ENCODE data around the gene GPRC5A. TPM values are rescaled to one million over a fixed set of nuclear protein-coding genes. Genes with fewer than 3 reads are reported as not detected.

Gene GPRC5A
- total RNA-seq, 6 donors from 2014 or later: 194 to 890 (median 653) TPM

- Histone ChIP-seq H3K4me1 (no peaks in the 10 kb centered on the region), H3K27ac (no peak overlapping the region), H3K36me3 (peaks cover 0 to 4% (median 0%) of the 10 kb centered on the region in 4 donors), H3K27me3 (no peaks in the 10 kb centered on the region), H3K4me3 (no peak overlapping the region), H3K9me3 (no peaks in the 10 kb centered on the region)
- ATAC-seq (ENCODE audit: low FRiP score in 2 of 2) (no peak), DNase-seq (no peak)
- 78 to 81% methylated on average over 7 of the region's 7 CpGs for WGBS, 2 donors
- TF ChIP-seq POLR2AphosphoS5 (IDR thresholded peaks at IDR 0.05) (no peak), EP300 (IDR thresholded peaks at IDR 0.05) (no peak), POLR2A (IDR thresholded peaks at IDR 0.05) (no peak)
- TF ChIP-seq, protein P1, sequence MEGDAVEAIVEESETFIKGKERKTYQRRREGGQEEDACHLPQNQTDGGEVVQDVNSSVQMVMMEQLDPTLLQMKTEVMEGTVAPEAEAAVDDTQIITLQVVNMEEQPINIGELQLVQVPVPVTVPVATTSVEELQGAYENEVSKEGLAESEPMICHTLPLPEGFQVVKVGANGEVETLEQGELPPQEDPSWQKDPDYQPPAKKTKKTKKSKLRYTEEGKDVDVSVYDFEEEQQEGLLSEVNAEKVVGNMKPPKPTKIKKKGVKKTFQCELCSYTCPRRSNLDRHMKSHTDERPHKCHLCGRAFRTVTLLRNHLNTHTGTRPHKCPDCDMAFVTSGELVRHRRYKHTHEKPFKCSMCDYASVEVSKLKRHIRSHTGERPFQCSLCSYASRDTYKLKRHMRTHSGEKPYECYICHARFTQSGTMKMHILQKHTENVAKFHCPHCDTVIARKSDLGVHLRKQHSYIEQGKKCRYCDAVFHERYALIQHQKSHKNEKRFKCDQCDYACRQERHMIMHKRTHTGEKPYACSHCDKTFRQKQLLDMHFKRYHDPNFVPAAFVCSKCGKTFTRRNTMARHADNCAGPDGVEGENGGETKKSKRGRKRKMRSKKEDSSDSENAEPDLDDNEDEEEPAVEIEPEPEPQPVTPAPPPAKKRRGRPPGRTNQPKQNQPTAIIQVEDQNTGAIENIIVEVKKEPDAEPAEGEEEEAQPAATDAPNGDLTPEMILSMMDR (IDR thresholded peaks at IDR 0.05): no peak
These were observed 55.5 kb downstream of the GPRC5A start for GRCh38 chr12:12946686-12947355.

- WGBS, 2 donors: 86 to 89% methylated on average over 4 of the region's 4 CpGs
- no peak overlapping the region for H3K4me3 ChIP-seq
- ATAC-seq (ENCODE audit: low FRiP score in 2 of 2) (no peak), DNase-seq (no peak)
- peaks cover 0 to 4% (median 0%) of the 10 kb centered on the region in 4 donors for H3K36me3 ChIP-seq
- no peaks in the 10 kb centered on the region for H3K9me3 ChIP-seq
- no peaks in the 10 kb centered on the region for H3K27me3 ChIP-seq
- no peaks in the 10 kb centered on the region for H3K4me1 ChIP-seq
- TF ChIP-seq POLR2A (IDR thresholded peaks at IDR 0.05): no peak
- H3K27ac ChIP-seq: no peak overlapping the region
These were observed 56.5 kb downstream of the GPRC5A start for GRCh38 chr12:12947902-12948301.

DNA sequence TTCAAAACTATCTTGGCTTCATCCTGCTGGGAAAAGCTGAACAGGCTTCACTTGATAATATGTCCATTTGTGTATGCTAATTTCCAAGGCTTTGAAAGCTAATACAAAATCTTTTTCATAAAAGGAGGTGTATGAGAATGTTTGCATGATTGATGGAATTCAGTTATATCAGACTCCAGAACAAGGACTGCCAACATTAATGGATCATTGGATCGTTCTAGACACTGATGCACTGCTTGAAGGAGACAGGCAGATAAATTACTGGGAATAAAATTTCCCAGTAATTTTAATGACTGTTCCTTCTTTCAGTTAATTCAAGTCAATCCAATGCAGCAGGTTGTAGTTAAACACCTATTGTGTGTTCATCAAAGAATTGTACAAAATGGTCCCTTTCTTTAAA lies 60.1 kb downstream of the GPRC5A start:
- DNase-seq (no peak), ATAC-seq (ENCODE audit: low FRiP score in 2 of 2) (no peak)
- H3K27me3 ChIP-seq: no peaks in the 10 kb centered on the region
- H3K36me3 ChIP-seq: peaks cover 0 to 4% (median 0%) of the 10 kb centered on the region in 4 donors
- no peak overlapping the region for H3K27ac ChIP-seq
- no peaks in the 10 kb centered on the region for H3K9me3 ChIP-seq
- TF ChIP-seq POLR2A (IDR thresholded peaks at IDR 0.05) (no peak), POLR2AphosphoS5 (IDR thresholded peaks at IDR 0.05) (no peak), EP300 (IDR thresholded peaks at IDR 0.05) (no peak)
- TF ChIP-seq, protein P1 (IDR thresholded peaks at IDR 0.05): no peak
- no peak overlapping the region for H3K4me3 ChIP-seq
- no peaks in the 10 kb centered on the region for H3K4me1 ChIP-seq
- WGBS, 2 donors: 95 to 100% methylated on average over 1 of the region's 1 CpG

DNA sequence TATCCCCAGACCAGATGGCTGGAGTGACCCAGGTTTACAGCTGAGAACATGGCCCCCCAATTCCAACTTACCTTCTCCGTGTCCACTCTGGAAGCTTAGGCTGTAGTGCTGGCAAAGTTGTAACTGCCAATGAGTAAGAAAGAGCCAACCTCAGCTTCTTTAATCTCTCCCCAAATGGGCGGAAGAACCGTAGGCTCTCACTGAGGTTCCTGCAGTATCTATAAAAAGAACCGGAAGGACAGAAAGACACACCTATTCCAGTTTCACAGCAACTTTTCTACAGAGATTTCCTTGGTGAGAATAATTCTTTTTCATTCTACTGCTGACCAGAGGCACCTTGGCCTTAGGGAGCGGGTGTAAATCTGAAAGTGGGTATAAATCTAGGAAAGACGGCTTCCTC lies 60.7 kb downstream of the GPRC5A start, which contains the start of gene GPRC5D:
Gene GPRC5D, minus strand, starts transcription at position 135 of the 400 bp plus-strand sequence. CDS start 1,786 bp downstream, outside the sequence.
- TF ChIP-seq POLR2A (IDR thresholded peaks at IDR 0.05): no peak
- TF ChIP-seq, protein P1 (IDR thresholded peaks at IDR 0.05): no peak
- no peak for TF ChIP-seq POLR2AphosphoS5 (IDR thresholded peaks at IDR 0.05)
- TF ChIP-seq EP300 (IDR thresholded peaks at IDR 0.05): no peak
- no peaks in the 10 kb centered on the region for H3K9me3 ChIP-seq
- WGBS, 2 donors: 85 to 94% methylated on average over 6 of the region's 6 CpGs
- H3K27me3 ChIP-seq: no peaks in the 10 kb centered on the region
- ATAC-seq (ENCODE audit: low FRiP score in 2 of 2) (no peak), DNase-seq (no peak)
- no peaks in the 10 kb centered on the region for H3K4me1 ChIP-seq
- no peak within 1 kb of the TSS for H3K4me3 ChIP-seq
- no peak within 1 kb of the TSS for H3K27ac ChIP-seq
- H3K36me3 ChIP-seq: peaks cover 0 to 4% (median 0%) of the 10 kb centered on the region in 4 donors

- Histone ChIP-seq H3K36me3 (peaks cover 0 to 4% (median 0%) of the 10 kb centered on the region in 4 donors), H3K9me3 (no peaks in the 10 kb centered on the region), H3K27ac (no peak overlapping the region), H3K4me1 (no peaks in the 10 kb centered on the region), H3K4me3 (no peak overlapping the region), H3K27me3 (no peaks in the 10 kb centered on the region)
- ATAC-seq (ENCODE audit: low FRiP score in 2 of 2) (no peak), DNase-seq (no peak)
- WGBS, 2 donors: 78 to 85% methylated on average over 4 of the region's 4 CpGs
- no peak for TF ChIP-seq POLR2AphosphoS5 (IDR thresholded peaks at IDR 0.05)
- TF ChIP-seq, protein P1 (IDR thresholded peaks at IDR 0.05): no peak
- no peak for TF ChIP-seq POLR2A (IDR thresholded peaks at IDR 0.05)
- TF ChIP-seq EP300 (IDR thresholded peaks at IDR 0.05): no peak
These were observed 63.0 kb downstream of the GPRC5A start for GRCh38 chr12:12954356-12954755.

Data from upper lobe of left lung (tissue), 6 donors.